Measurements from ENCODE around the gene KCNH8. TPM values are rescaled to one million over a fixed set of nuclear protein-coding genes. Genes with fewer than 3 reads are reported as not detected.

Gene KCNH8
- total and polyA plus RNA-seq, 7 donors: 0.11 to 0.24 TPM; not detected in 5

GRCh38 chr3:19365471-19365870 lies 217.2 kb downstream of the KCNH8 start:
- Histone ChIP-seq H3K9me3 (no peaks in the 10 kb centered on the region), H3K36me3 (ENCODE audit: insufficient read depth in 1 of 2, low read depth in 1 of 2) (no peaks in the 10 kb centered on the region), H3K4me1 (no peaks in the 10 kb centered on the region), H3K4me3 (no peak overlapping the region), H3K27me3 (ENCODE audit: insufficient read depth in 3 of 3, low read length in 2 of 3) (no peaks in the 10 kb centered on the region), H3K27ac (no peak overlapping the region)
- intact Hi-C loops (cut with DNase I): no loop called here
- 68 to 87% (median 85%) methylated on average over 6 of the region's 6 CpGs for WGBS, 3 donors
- ATAC-seq (no peak), DNase-seq (no peak)
- TF ChIP-seq CTCF (IDR thresholded peaks at IDR 0.05): no peak

GRCh38 chr3:19384868-19385267 lies 236.6 kb downstream of the KCNH8 start:
- intact Hi-C loops (cut with DNase I): no loop called here
- H3K27ac ChIP-seq: no peak overlapping the region
- no peaks in the 10 kb centered on the region for H3K27me3 ChIP-seq (ENCODE audit: insufficient read depth in 3 of 3, low read length in 2 of 3)
- H3K4me1 ChIP-seq: no peaks in the 10 kb centered on the region
- ATAC-seq (no peak), DNase-seq (no peak)
- H3K9me3 ChIP-seq: no peaks in the 10 kb centered on the region
- no peaks in the 10 kb centered on the region for H3K36me3 ChIP-seq (ENCODE audit: insufficient read depth in 1 of 2, low read depth in 1 of 2)
- no peak overlapping the region for H3K4me3 ChIP-seq
- 72 to 76% (median 74%) methylated on average over 3 of the region's 3 CpGs for WGBS, 3 donors
- no peak for TF ChIP-seq CTCF (IDR thresholded peaks at IDR 0.05)

- H3K9me3 ChIP-seq: no peaks in the 10 kb centered on the region
- no peaks in the 10 kb centered on the region for H3K4me1 ChIP-seq
- H3K27ac ChIP-seq: no peak overlapping the region
- WGBS, 3 donors: 78 to 80% (median 79%) methylated on average over 3 of the region's 3 CpGs
- TF ChIP-seq CTCF (IDR thresholded peaks at IDR 0.05): no peak
- no peak for DNase-seq
- H3K4me3 ChIP-seq: no peak overlapping the region
- no peak for ATAC-seq
- no peaks in the 10 kb centered on the region for H3K27me3 ChIP-seq (ENCODE audit: insufficient read depth in 3 of 3, low read length in 2 of 3)
- intact Hi-C loops (cut with DNase I): no loop called here
- H3K36me3 ChIP-seq (ENCODE audit: insufficient read depth in 1 of 2, low read depth in 1 of 2): no peaks in the 10 kb centered on the region
Measured at GRCh38 chr3:19392150-19392549, 243.8 kb downstream of the KCNH8 start.

- intact Hi-C loops (cut with DNase I): no loop called here
- Histone ChIP-seq H3K4me1 (no peaks in the 10 kb centered on the region), H3K27ac (no peak overlapping the region), H3K9me3 (no peaks in the 10 kb centered on the region), H3K27me3 (ENCODE audit: insufficient read depth in 3 of 3, low read length in 2 of 3) (no peaks in the 10 kb centered on the region), H3K36me3 (ENCODE audit: insufficient read depth in 1 of 2, low read depth in 1 of 2) (no peaks in the 10 kb centered on the region), H3K4me3 (no peak overlapping the region)
- WGBS, 3 donors: 90 to 95% (median 92%) methylated on average over 8 of the region's 8 CpGs
- DNase-seq: no peak
- ATAC-seq: no peak
- no peak for TF ChIP-seq CTCF (IDR thresholded peaks at IDR 0.05)
Measured at GRCh38 chr3:19394946-19395345, 246.6 kb downstream of the KCNH8 start.

- 81 to 83% (median 82%) methylated on average over 2 of the region's 2 CpGs for WGBS, 3 donors
Measured at GRCh38 chr3:19396726-19397125, 248.4 kb downstream of the KCNH8 start.

More at GRCh38 chr3:19396726-19397125, 248.4 kb downstream of the KCNH8 start:
- no peak overlapping the region for H3K4me3 ChIP-seq
- no peaks in the 10 kb centered on the region for H3K9me3 ChIP-seq
- no peaks in the 10 kb centered on the region for H3K27me3 ChIP-seq (ENCODE audit: insufficient read depth in 3 of 3, low read length in 2 of 3)
- TF ChIP-seq CTCF (IDR thresholded peaks at IDR 0.05): no peak
- intact Hi-C loops (cut with DNase I): no loop called here
- no peak for DNase-seq
- ATAC-seq: no peak
- H3K36me3 ChIP-seq (ENCODE audit: insufficient read depth in 1 of 2, low read depth in 1 of 2): no peaks in the 10 kb centered on the region
- no peak overlapping the region for H3K27ac ChIP-seq
- H3K4me1 ChIP-seq: no peaks in the 10 kb centered on the region

Data from psoas muscle (tissue), 8 donors.